Left renal pelvis (tissue), 4 donors: ENCODE measurements around the gene IFFO2. TPM values are rescaled to one million over a fixed set of nuclear protein-coding genes. Genes with fewer than 3 reads are reported as not detected.

Source experiments
- DNase-seq, 4 donors: peaks; one replicate each; pipeline ENCODE4 v3.0.0-alpha.2; 2013; ENCODE audit warnings: low read depth in 4 of 4, low spot score in 3 of 4
- polyA plus RNA-seq, 4 donors: library from polyadenylated mRNA; unstranded; fragments of 120-200 nt; gene quantifications; one replicate each; pipeline ENCODE4 v1.2.1, GENCODE V29; 2013; ENCODE audit not compliant: insufficient read length in 4 of 4

IFFO2 gene
- polyA plus RNA-seq, 4 donors = 8.7 to 28.7 (median 23.9) TPM

DNA sequence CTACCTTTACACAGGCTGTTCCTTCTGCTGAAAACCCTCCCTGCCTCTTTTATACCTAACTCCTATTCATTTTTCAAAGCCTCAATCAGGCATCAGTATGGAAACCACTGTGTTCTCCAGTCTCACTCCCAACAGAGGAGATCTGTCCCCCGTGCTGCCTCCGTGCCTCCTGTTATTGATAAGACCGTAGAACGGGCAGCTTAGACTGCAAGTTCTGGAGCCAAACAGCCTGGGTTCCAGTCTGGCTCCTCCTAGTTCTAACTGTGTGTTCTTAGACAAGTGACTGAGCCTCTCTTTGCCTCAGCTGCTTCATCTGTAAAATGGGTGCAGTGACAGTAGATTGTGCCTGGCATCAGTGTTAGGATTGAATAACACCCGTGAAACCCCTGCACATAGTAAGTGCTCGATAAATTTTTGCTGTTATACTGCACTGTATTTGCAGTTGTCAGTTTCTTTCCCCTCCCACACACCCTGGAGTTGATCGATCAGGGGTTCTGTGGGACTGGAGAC lies 17.0 kb upstream of the IFFO2 start:
- DNase-seq = no peak

DNA sequence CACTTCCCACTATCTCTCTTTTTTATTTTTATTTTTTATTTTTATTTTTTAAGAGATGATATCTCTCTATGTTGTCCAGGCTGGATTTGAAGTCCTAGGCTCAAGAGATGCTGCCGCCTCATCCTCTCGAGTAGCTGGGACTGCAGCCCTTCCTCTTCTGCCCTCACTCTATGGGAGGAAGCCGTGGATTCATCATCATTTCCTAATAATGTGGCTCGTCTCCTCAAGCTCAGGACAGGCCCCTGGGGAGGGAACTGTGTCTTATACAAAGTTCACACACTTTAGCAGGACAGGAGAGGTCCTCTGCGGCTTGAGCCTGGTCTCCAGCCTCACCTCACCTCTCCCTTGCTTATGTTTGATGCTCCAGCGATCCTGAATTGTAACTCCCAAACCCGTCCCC lies 16.5 kb upstream of the IFFO2 start:
- no peak for DNase-seq

GRCh38 chr1:18972531-18972930 lies 16.1 kb upstream of the IFFO2 start:
- no peak for DNase-seq

- DNase-seq = no peak
Observed at GRCh38 chr1:18970762-18971161, 14.3 kb upstream of the IFFO2 start.

DNA sequence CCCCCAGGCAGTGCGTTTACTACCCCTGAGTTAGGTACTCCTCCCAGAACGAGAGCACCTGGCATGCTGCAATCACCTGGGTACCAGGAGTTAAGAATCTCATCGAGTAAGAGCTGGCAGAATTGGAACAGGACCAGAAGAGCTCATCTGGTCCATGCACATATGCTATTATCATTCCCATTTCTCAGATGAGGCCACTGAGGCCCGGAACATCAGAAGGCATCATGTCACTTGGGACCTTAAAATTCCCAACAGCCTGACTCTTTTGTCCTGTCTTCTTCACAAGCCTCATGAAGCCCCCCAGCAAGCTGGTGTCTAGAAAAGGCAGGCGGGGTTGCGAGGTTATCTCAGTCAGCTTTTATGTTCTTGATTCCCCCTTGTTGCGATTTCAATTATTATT lies 13.9 kb upstream of the IFFO2 start:
- DNase-seq = no peak

DNA sequence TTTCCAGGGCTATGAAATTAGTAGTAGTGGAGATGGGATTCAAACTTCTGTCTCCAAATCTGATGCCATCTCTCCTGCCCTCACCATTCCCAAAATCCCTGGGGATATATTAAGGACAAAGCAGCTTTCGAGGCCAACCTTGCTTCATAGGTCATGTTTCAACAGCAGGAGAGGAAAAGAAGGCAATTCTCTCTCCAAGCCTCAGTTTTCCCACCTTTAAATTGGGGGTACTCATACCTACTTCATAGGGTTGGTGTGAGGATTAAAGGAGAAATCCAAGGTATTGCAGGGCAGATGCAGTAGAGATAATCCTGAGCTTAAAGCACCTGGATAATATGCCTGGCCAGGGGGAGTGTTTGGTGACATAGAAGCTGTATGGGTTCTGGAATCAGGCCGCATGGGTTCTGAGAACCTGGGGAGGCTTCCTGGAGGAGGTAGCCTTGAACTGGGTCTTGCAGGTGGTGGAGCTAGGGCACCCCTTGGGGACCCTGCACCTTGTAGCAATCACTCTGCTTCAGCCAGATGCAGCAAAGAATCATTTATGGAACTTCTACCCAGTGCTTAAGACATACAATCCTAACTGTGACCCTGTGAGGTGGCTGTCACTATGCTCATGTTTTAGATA lies 10.7 kb upstream of the IFFO2 start:
- no peak for DNase-seq

- DNase-seq = no peak
Observed at GRCh38 chr1:18965206-18966173, 9.0 kb upstream of the IFFO2 start.

DNA sequence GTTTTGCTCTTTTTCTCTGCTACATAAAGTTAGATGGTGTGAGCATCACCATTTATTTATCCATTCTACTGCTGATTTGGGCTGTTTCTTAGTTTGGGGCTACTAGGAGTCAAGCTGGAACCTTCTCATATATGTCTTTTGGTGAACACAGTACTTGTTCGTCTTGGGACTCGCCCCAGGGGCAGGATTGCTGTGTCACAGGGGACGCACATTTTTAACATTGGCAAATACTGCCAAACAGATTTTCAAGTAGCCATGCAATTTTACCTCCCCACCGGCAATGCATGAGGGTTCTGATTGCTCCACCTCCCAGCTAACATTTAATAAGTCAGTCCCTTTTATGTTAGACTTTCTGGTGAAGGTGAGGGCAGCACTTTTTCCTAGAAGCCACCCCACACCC lies 7.5 kb upstream of the IFFO2 start:
- no peak for DNase-seq

GRCh38 chr1:18962855-18963737 lies 6.6 kb upstream of the IFFO2 start:
- DNase-seq = no peak

DNA sequence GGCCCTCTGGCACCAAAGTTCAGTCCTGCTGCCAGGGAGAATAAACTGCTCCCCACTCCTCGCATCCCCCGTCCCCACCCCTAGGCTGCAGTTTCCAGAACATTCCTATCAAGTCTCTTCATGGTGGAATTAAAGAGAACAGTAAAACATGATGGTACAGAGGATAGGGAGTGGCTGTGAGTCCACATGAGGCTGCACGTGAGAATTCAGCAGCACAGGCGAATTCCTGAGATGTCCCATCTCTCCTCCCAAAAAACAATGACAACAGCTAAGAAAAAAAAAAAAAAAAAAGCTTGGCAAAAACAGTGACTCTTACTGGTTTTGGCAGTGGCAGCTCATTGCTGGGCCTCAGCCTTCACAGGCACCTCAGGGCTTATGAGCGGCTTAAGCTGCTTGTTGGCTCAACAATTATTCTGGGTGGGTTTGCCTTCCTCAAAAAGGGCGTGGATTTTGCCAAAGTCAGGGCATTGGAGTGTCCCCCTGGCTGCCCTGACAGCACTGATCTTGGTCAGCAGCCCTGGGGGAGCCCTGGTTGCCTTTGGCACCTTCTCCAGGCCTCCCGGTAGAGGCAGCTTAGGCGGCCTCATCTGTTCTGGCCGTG lies 5.7 kb upstream of the IFFO2 start:
- DNase-seq = no peak

DNA sequence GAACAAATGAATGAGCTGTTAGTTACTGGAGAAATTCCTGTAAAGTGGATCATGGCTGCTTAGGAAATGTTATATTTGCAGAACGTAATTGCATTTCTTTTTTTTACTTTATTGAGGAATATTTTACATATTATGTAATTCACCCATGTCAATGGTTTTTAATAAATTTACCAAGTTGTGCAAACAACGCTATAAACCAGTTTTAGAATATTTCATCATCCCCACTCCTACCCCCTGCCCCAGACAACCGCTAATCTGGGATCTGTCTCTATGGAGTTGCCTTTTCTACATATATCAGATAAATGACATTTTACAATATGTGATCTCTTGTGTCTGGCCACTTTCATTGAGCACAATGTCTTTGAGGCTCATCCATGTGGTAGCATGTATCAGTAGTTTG lies 4.3 kb upstream of the IFFO2 start:
- DNase-seq = no peak

DNA sequence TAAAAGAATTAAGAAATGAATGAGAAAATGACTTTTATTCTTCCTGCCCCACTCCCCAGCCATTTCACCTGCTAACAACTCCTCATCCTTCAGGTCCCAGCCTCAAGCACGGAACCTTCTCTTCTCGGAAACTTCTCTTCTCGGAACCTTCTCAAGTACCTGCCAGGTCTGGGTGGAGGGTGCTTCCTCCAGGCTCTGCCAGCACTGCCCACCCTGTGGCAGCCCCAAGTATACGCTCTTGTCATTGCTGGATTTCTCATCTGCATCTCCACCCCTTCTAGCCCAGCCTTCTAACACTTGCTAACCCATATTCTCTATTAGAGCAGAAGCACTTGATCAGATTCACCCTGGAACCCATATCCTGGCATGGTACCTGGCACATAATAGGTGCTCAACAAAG lies 3.9 kb upstream of the IFFO2 start:
- DNase-seq = no peak

DNA sequence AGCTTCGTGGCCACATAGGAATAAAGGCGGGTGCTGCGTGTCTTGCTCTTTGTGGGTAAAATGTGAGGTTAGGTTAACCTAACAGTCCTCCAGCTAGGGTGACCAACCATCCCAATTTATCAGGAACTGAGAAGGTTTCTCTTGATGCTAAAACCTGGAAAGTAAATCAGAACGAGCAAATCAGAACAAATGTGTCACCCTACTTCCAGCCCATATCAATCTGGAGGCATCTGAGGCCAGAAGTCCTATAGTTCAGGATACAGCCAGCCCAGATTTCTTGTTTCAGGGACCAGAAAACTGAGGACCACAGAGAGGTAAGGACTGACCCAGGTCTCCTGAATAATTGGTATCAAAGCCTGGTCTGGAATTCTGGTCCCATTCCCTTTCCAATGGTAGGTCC lies 3.1 kb upstream of the IFFO2 start:
- no peak for DNase-seq

DNA sequence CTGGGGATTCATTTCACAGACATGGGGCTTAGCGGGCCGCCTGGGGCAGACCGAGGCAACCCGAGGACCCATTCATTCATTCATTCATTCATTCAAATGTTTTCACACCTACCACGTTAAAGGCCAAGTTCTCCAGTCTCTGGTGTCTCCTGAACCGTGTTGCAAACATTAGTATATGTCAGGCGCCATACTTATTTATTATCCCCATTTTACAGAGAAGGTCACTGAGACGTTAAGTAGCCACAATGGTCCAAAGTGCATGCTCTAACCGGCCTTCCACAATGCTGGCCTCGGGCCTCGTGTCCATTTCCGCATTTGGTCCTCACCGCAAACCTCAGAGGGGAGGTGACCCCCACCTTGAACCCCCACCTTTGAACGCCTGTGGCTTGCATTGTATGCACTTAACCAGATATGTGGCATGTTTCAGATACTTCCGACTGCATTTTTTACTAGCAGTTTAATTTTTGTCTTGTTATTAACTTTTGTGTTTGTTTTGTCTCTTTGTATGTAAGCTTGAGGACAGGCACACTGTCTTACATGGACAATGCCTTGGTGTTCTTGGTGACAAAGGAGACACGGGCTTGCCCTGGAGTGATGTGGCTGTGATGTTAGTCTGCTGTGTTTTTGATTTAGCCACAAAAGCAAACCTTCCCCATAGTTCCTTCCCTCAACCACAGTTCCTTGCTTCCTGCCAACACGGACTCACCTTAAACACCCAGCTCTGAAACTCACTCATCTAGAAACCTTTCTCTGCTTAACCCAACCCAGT lies 1.2 kb upstream of the IFFO2 start:
- DNase-seq = no peak

- DNase-seq = no peak
Observed at GRCh38 chr1:18957136-18957521, 653 bp upstream of the IFFO2 start.

GRCh38 chr1:18955441-18956192 lies 859 bp downstream of the IFFO2 start:
- no peak for DNase-seq

GRCh38 chr1:18955131-18955440 lies 1.4 kb downstream of the IFFO2 start:
- DNase-seq = no peak

DNA sequence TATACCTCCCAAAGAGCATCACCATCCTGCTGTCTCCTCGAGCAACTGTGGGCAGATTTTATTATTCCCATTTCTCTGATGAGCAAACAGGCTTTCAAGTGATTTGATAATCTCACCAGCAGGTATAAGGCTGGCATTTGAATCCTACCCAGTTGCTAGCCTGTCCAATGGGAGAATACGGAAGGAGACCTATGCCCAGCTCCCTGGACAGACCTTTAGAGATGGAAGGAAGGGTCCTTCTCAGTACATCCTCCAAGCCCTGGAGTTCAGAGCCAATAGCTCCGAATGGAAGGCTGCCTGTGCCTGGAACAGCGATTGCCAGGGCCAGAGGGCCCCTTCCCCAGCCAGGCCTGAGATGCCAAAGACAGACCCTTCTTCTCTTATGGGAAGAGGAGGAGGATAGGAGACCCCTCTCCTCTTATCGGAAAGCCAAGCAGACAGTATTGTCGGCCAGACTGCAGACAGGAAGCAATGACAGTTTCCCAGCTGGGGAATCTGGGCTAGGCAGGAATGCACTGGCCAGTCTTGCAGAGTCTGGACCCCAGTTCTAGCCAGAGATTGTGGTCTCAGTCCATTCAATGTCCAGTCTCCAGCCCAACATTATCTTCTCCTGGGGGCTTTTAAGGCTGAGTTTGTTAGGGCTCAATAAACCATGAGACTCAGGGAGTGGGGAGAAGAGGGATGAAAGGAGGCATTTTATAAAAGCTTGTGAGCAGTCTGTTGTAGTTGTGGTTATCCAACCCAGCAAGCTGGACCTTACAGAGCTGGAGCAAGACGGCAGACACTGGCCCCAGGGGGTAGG lies 2.0 kb downstream of the IFFO2 start:
- no peak for DNase-seq
